Astrocyte (in vitro differentiated cells and primary cell): Measurements from ENCODE around the gene MSRB2. TPM values are rescaled to one million over a fixed set of nuclear protein-coding genes. Genes with fewer than 3 reads are reported as not detected.

Experiments used
- DNase-seq: peaks from one replicate; pipeline ENCODE4 v3.0.0-alpha.2; 2010; ENCODE audit warnings: low read depth
- FAIRE-seq: peaks from 2 replicates; lab custom pipeline; 2011; peaks lifted over from hg19 to GRCh38; lab: Jason Lieb, UNC
- H2AFZ ChIP-seq: 2 replicates; pipeline ENCODE4 v1.6.0; 2012; ENCODE audit warnings: low read depth, low read length, inconsistent platforms
- H3K27ac ChIP-seq: 2 replicates; pipeline ENCODE4 v1.5.1; 2011; ENCODE audit warnings: low read depth, low read length, inconsistent platforms
- H3K27me3 ChIP-seq: 2 replicates; pipeline ENCODE4 v1.6.0; 2011; ENCODE audit warnings: low read length, inconsistent platforms; ENCODE audit not compliant: insufficient read depth
- H3K36me3 ChIP-seq: 2 replicates; pipeline ENCODE4 v1.5.1; 2011; ENCODE audit warnings: low read length, inconsistent platforms; ENCODE audit not compliant: insufficient read depth
- H3K4me1 ChIP-seq: 2 replicates; pipeline ENCODE4 v1.5.1; 2011; ENCODE audit warnings: low read length, inconsistent platforms; ENCODE audit not compliant: insufficient read depth
- H3K4me2 ChIP-seq: 2 replicates; pipeline ENCODE4 v1.6.0; 2012; ENCODE audit warnings: low read length, inconsistent platforms
- H3K4me3 ChIP-seq: 2 replicates; pipeline ENCODE4 v1.5.1; 2011; ENCODE audit warnings: low read depth, mild to moderate bottlenecking, low read length, inconsistent platforms; ENCODE audit not compliant: insufficient read depth
- H3K79me2 ChIP-seq: 2 replicates; pipeline ENCODE4 v1.6.0; 2012; ENCODE audit warnings: mild to moderate bottlenecking, low read length, inconsistent platforms; ENCODE audit not compliant: insufficient read depth
- H3K9ac ChIP-seq: 2 replicates; pipeline ENCODE4 v1.6.0; 2012; ENCODE audit warnings: mild to moderate bottlenecking, low read length, inconsistent platforms
- H3K9me3 ChIP-seq: 2 replicates; pipeline ENCODE4 v1.5.1; 2012; ENCODE audit warnings: low read depth, mild to moderate bottlenecking, low read length, inconsistent platforms; ENCODE audit not compliant: insufficient read depth
- H4K20me1 ChIP-seq: 2 replicates; pipeline ENCODE4 v1.6.0; 2012; ENCODE audit warnings: low read length, inconsistent platforms; ENCODE audit not compliant: insufficient read depth
- H3K27ac Mint-ChIP-seq: one replicate; pipeline ENCODE4 v1.8.0; 2021; ENCODE audit warnings: mild to moderate bottlenecking, mixed read lengths; ENCODE audit not compliant: unreplicated experiment
- H3K27me3 Mint-ChIP-seq: one replicate; pipeline ENCODE4 v1.8.0; 2021; ENCODE audit warnings: low read depth, mixed read lengths; ENCODE audit not compliant: unreplicated experiment
- H3K36me3 Mint-ChIP-seq: one replicate; pipeline ENCODE4 v1.8.0; 2021; ENCODE audit warnings: low read depth, mixed read lengths; ENCODE audit not compliant: unreplicated experiment
- H3K4me1 Mint-ChIP-seq: one replicate; pipeline ENCODE4 v1.8.0; 2021; ENCODE audit warnings: low read depth, mixed read lengths; ENCODE audit not compliant: unreplicated experiment
- H3K4me3 Mint-ChIP-seq: one replicate; pipeline ENCODE4 v1.8.0; 2021; ENCODE audit warnings: mild to moderate bottlenecking, moderate library complexity, mixed read lengths; ENCODE audit not compliant: unreplicated experiment
- H3K9me3 Mint-ChIP-seq: one replicate; pipeline ENCODE4 v1.8.0; 2021; ENCODE audit warnings: mild to moderate bottlenecking, mixed read lengths; ENCODE audit not compliant: unreplicated experiment
- EZH2 ChIP-seq: IDR thresholded peaks from 2 replicates; pipeline ENCODE4 v1.6.1; 2012; ENCODE audit warnings: mild to moderate bottlenecking, low read length, inconsistent platforms; ENCODE audit not compliant: insufficient read depth
- total RNA-seq: library from RNA; stranded (reverse); gene quantifications from 2 replicates; pipeline ENCODE4 v1.2.1, GENCODE V29; 2021
- TF ChIP-seq, protein P1 (sequence below): IDR thresholded peaks from 2 replicates; pipeline ENCODE4 v1.5.1; 2011; ENCODE audit warnings: low read depth, mild to moderate bottlenecking, inconsistent platforms, low read length, moderate library complexity; ENCODE audit not compliant: insufficient read depth

MSRB2 gene
- total RNA-seq, 1 donor from 2014 or later: 18.9 TPM

DNA sequence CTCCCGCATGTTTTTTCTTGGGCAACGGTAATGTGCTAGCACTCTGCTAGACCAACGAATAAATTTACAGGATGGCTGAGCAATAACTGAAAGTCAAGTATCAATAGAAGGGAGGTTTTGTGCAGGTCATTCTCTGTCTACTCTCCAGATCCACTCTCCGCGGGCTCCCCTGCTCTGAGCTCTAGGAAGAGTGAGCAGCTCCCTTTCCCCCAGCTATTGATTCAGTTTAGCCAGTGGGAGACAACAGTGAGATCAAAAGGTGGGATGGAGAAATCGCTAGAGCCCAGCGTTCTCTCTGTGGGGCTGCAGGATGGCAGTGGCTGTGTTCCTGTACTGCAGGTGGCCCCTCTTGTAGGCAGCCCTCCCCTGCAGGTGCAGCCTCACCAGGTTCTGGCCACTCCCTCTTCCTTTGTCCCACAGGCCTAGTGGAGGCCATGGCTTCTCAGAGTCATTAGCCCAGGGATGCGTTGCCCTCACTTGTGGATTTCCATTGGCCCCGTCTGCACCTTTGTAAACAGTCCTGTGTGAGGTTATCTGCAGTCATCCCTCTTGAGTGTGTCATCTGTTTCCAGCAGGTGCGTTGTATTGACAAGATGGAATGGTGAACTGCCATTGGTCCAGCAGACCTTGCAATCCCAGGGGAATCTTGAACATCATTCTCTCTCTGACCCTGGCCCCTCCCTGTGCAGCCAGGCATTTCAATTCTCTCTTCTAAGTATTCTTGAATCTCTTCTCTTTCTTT is 11.1 kb downstream of the MSRB2 start:
- DNase-seq: no peak
- Histone ChIP-seq H3K27ac (no peak overlapping the region), H3K4me3 (no peak overlapping the region), H2AFZ (no peak overlapping the region), H3K9ac (no peak overlapping the region), H3K79me2 (no peaks in the 10 kb centered on the region), H3K9me3 (no peaks in the 10 kb centered on the region), H3K4me1 (no peaks in the 10 kb centered on the region), H3K27me3 (no peaks in the 10 kb centered on the region), H3K36me3 (peaks cover 4% of the 10 kb centered on the region), H4K20me1 (no peaks in the 10 kb centered on the region), H3K4me2 (no peak overlapping the region)
- TF ChIP-seq, protein P1, sequence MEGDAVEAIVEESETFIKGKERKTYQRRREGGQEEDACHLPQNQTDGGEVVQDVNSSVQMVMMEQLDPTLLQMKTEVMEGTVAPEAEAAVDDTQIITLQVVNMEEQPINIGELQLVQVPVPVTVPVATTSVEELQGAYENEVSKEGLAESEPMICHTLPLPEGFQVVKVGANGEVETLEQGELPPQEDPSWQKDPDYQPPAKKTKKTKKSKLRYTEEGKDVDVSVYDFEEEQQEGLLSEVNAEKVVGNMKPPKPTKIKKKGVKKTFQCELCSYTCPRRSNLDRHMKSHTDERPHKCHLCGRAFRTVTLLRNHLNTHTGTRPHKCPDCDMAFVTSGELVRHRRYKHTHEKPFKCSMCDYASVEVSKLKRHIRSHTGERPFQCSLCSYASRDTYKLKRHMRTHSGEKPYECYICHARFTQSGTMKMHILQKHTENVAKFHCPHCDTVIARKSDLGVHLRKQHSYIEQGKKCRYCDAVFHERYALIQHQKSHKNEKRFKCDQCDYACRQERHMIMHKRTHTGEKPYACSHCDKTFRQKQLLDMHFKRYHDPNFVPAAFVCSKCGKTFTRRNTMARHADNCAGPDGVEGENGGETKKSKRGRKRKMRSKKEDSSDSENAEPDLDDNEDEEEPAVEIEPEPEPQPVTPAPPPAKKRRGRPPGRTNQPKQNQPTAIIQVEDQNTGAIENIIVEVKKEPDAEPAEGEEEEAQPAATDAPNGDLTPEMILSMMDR: no peak
- no peak for TF ChIP-seq EZH2
- Mint-ChIP-seq H3K9me3 (peaks cover 3% of the 10 kb centered on the region), H3K4me3 (no peak overlapping the region), H3K4me1 (no peaks in the 10 kb centered on the region), H3K27ac (no peak overlapping the region), H3K27me3 (no peaks in the 10 kb centered on the region), H3K36me3 (peaks cover 23% of the 10 kb centered on the region)
- FAIRE-seq: no peak

DNA sequence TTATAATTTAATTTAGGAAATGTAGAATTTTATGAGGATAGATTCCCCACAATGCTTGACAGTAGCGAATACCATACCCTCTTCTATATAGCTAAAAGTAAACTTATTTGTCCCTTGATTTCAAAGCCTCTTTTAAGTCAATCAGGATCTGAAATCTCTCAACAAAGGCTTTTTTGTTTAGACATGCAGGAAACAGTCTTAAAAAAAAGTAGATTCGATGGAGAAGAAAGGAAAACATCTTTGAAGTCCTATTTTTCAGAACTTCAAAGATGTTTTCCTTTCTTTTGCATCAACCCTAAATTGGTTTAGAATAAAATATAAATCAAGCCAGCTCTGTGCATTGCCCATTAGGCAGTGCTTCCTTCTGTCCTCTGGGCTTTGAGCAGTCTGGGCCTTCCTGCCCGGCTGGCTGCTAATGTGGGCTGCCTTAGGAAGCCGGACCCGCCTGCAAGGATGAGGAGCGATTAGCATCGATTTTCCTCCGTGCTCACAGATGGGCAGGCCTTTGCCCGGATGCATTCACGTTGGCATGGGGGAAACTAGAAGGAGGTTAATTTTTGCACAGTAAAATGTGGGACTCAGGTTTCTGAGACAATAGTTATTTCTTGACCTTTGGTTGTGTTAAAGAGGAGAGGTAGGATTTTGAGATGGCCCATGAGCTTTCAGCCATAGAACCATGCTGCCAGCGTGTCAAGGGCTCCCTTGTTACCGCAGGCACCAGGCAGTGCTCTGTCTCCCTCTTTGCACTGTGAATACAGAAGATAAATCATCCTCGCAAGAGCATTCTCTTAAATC is 15.5 kb downstream of the MSRB2 start:
- no peak overlapping the region for H3K27ac Mint-ChIP-seq
- no peak overlapping the region for H3K27ac ChIP-seq
- H3K79me2 ChIP-seq: no peaks in the 10 kb centered on the region
- no peak overlapping the region for H3K4me3 Mint-ChIP-seq
- H3K27me3 Mint-ChIP-seq: no peaks in the 10 kb centered on the region
- no peak overlapping the region for H3K4me2 ChIP-seq
- H3K36me3 ChIP-seq: peaks cover under 1% of the 10 kb centered on the region
- H3K36me3 Mint-ChIP-seq: peaks cover 16% of the 10 kb centered on the region
- FAIRE-seq: no peak
- no peak overlapping the region for H3K9ac ChIP-seq
- H3K4me1 Mint-ChIP-seq: no peaks in the 10 kb centered on the region
- H3K9me3 ChIP-seq: no peaks in the 10 kb centered on the region
- H4K20me1 ChIP-seq: no peaks in the 10 kb centered on the region
- no peak overlapping the region for H3K4me3 ChIP-seq
- H3K4me1 ChIP-seq: no peaks in the 10 kb centered on the region
- no peak overlapping the region for H2AFZ ChIP-seq
- no peak for DNase-seq
- H3K27me3 ChIP-seq: no peaks in the 10 kb centered on the region
- H3K9me3 Mint-ChIP-seq: no peaks in the 10 kb centered on the region
- TF ChIP-seq EZH2: no peak
- TF ChIP-seq, protein P1: no peak
